HepG2 (cell line): Measurements from ENCODE around the gene ACTR3. TPM values are rescaled to one million over a fixed set of nuclear protein-coding genes. Genes with fewer than 3 reads are reported as not detected.

Source experiments
- ARID5B ChIP-seq: IDR thresholded peaks from 2 replicates; pipeline ENCODE4 v1.4.0; 2020; ENCODE audit warnings: mild to moderate bottlenecking, missing genetic modification reagents
- ATF1 ChIP-seq: IDR thresholded peaks from 2 replicates; pipeline ENCODE4 v1.6.1; 2016; ENCODE audit warnings: mild to moderate bottlenecking, control low read depth
- GATAD1 ChIP-seq: IDR thresholded peaks from 2 replicates; pipeline ENCODE4 v1.6.1; 2016; ENCODE audit warnings: missing genetic modification reagents, missing compliant biosample characterization
- IRX3 ChIP-seq: sonication (generic); formaldehyde crosslinking; IDR thresholded peaks from 2 replicates; pipeline ENCODE4 v1.8.1; 2023; ENCODE audit warnings: mild to moderate bottlenecking, low read depth, missing genetic modification reagents, borderline replicate concordance
- KDM3A ChIP-seq: IDR thresholded peaks from 2 replicates; pipeline ENCODE4 v1.6.1; 2018; ENCODE audit warnings: low read depth, missing compliant biosample characterization
- MATR3 ChIP-seq: sonication (generic); formaldehyde crosslinking; IDR thresholded peaks from 2 replicates; pipeline ENCODE4 v1.4.0; 2020; ENCODE audit warnings: missing genetic modification reagents
- MTA1 ChIP-seq: sonication (generic); formaldehyde crosslinking; IDR thresholded peaks from 2 replicates; pipeline ENCODE4 v1.4.0; 2020; ENCODE audit warnings: missing genetic modification reagents, mild to moderate bottlenecking, borderline replicate concordance
- PLSCR1 ChIP-seq: sonication (generic); formaldehyde crosslinking; IDR thresholded peaks from 2 replicates; pipeline ENCODE4 v1.5.0; 2020; ENCODE audit warnings: missing genetic modification reagents, mild to moderate bottlenecking, borderline replicate concordance
- REXO4 ChIP-seq: sonication (generic); formaldehyde crosslinking; IDR thresholded peaks from 2 replicates; pipeline ENCODE4 v1.8.0; 2022; ENCODE audit warnings: missing genetic modification reagents, mild to moderate bottlenecking, borderline replicate concordance
- SSRP1 ChIP-seq: IDR thresholded peaks from 2 replicates; pipeline ENCODE4 v1.6.1; 2016; ENCODE audit warnings: control low read depth
- XRCC5 ChIP-seq: fragments of 200-400 bp; formaldehyde crosslinking; optimal IDR thresholded peaks from 2 replicates; pipeline ENCODE3; 2017; ENCODE audit warnings: mild to moderate bottlenecking, low read length
- ZBTB21 ChIP-seq: sonication (generic); formaldehyde crosslinking; IDR thresholded peaks from 2 replicates; pipeline ENCODE4 v1.4.0; 2020; ENCODE audit warnings: missing genetic modification reagents
- ZEB1 ChIP-seq: IDR thresholded peaks from 2 replicates; pipeline ENCODE4 v1.6.1; 2012; ENCODE audit warnings: mild to moderate bottlenecking, low read depth, inconsistent platforms; ENCODE audit not compliant: insufficient replicate concordance
- ZNF253 ChIP-seq: sonication (generic); formaldehyde crosslinking; IDR thresholded peaks from 2 replicates; pipeline ENCODE4 v1.8.0; 2022; ENCODE audit warnings: mild to moderate bottlenecking, missing genetic modification reagents, borderline replicate concordance
- ZNF460 ChIP-seq: sonication (generic); formaldehyde crosslinking; IDR thresholded peaks from 2 replicates; pipeline ENCODE4 v1.5.1; 2020; ENCODE audit warnings: missing genetic modification reagents, mild to moderate bottlenecking, borderline replicate concordance
- ZNF546 ChIP-seq: sonication (generic); formaldehyde crosslinking; conservative IDR thresholded peaks from 2 replicates; pipeline ENCODE4 v1.8.1; 2023; ENCODE audit warnings: mild to moderate bottlenecking, missing genetic modification reagents
- ZNF558 ChIP-seq: sonication (generic); formaldehyde crosslinking; IDR thresholded peaks from 2 replicates; pipeline ENCODE4 v1.9.0; 2022; ENCODE audit warnings: mild to moderate bottlenecking, missing genetic modification reagents, borderline replicate concordance
- ZNF777 ChIP-seq: sonication (generic); formaldehyde crosslinking; IDR thresholded peaks from 2 replicates; pipeline ENCODE4 v1.4.0; 2020; ENCODE audit warnings: missing genetic modification reagents
- ZNF780A ChIP-seq: sonication (generic); formaldehyde crosslinking; IDR thresholded peaks from 2 replicates; pipeline ENCODE4 v1.8.0; 2022; ENCODE audit warnings: mild to moderate bottlenecking, missing genetic modification reagents, moderate library complexity
- polyA plus RNA-seq, 8 experiments: library from polyadenylated mRNA; depleted of rRNA in 3 of 8; stranded (reverse) in 7 of 8; unstranded in 1 of 8; fragments of >200 nt; fragmentation: Illumina TruSeq in 4 of 8; extraction: Trizol in 4 of 8; gene quantifications; 2 replicates each; pipeline versions ENCODE4 v1.2.1 to v1.2.3, GENCODE V29; 2011 to 2016; ENCODE audit warnings: low read depth in 4 of 8, missing spikeins in 1 of 8, mixed read lengths in 1 of 8; ENCODE audit not compliant: insufficient read depth in 1 of 8
- total RNA-seq, 5 experiments: library from RNA; depleted of rRNA; stranded (reverse); fragments of >200 nt; fragmentation: Illumina TruSeq; extraction: Trizol; gene quantifications; 2 replicates each; pipeline ENCODE4 v1.2.3, GENCODE V29; 2016; ENCODE audit warnings: low read depth in 1 of 5
- TF ChIP-seq, protein P1 (sequence below): sonication (generic); formaldehyde crosslinking; IDR thresholded peaks from 2 replicates; pipeline ENCODE4; 2020; ENCODE audit warnings: missing genetic modification reagents, mild to moderate bottlenecking, borderline replicate concordance
- TF ChIP-seq, protein P2 (sequence below): sonication (generic); formaldehyde crosslinking; IDR thresholded peaks from 2 replicates; pipeline ENCODE4 v1.5.1; 2020; ENCODE audit warnings: missing genetic modification reagents, mild to moderate bottlenecking, borderline replicate concordance

The ACTR3 gene
- total and polyA plus RNA-seq, 2 of the 13 experiments (the other 11 are each of a cell fraction or from before 2014, with no cell fraction given), result 123 to 225 TPM

DNA sequence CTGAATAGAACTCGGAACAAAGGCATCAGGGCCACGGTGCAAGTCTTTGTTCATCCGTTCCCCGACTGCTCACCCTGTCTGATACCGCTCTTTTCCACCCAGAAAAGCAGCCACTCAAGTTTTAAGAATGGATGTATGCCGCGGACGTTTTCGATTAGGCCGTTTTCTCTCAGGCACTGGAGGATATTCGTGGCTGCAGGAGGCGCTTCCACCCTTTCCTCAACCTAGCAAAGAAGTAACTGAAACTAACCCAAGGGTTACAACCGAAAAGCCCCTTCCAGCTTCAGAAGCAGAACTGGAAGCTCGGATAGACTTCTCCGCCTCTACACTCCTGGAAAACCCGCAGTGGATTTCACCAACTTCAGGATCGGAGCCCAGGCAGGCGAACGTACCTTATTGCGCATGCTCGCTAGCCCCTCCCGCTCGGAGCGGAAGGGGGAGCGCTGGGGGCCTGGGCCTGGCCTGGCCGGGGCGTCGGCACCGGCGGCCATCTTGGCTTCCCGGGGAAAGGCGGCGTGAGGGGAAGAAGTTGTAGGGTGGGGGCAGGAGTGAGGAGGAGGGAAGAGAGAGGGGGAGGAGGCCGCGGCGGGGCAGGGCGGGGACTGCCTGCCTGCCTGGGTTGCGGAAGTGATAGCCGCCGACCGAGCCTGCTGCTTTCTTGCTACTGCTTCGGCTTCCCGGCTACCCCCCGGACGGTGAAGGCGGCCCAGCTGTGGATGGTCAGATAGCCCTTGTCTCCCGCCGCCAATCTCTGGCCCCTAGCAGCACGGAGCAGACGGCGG lies at the start of gene ACTR3 (continued):
- TF ChIP-seq ZEB1, result peak; percentile 67
- 0 out of 2 replicates have a peak, but pooled peaks have one; percentile 55 for TF ChIP-seq ZNF253 (CRISPR knock-in tag)
- TF ChIP-seq ZNF546 (CRISPR knock-in tag), result no peak; the same call in 1 of the 2 replicates
- no peak; the same call in 1 of the 2 replicates for TF ChIP-seq REXO4 (CRISPR knock-in tag)
- peak; percentile 93 for TF ChIP-seq KDM3A
- TF ChIP-seq ZNF780A, result peak; percentile 90; the same call in 1 of the 2 replicates
- TF ChIP-seq, protein P1, sequence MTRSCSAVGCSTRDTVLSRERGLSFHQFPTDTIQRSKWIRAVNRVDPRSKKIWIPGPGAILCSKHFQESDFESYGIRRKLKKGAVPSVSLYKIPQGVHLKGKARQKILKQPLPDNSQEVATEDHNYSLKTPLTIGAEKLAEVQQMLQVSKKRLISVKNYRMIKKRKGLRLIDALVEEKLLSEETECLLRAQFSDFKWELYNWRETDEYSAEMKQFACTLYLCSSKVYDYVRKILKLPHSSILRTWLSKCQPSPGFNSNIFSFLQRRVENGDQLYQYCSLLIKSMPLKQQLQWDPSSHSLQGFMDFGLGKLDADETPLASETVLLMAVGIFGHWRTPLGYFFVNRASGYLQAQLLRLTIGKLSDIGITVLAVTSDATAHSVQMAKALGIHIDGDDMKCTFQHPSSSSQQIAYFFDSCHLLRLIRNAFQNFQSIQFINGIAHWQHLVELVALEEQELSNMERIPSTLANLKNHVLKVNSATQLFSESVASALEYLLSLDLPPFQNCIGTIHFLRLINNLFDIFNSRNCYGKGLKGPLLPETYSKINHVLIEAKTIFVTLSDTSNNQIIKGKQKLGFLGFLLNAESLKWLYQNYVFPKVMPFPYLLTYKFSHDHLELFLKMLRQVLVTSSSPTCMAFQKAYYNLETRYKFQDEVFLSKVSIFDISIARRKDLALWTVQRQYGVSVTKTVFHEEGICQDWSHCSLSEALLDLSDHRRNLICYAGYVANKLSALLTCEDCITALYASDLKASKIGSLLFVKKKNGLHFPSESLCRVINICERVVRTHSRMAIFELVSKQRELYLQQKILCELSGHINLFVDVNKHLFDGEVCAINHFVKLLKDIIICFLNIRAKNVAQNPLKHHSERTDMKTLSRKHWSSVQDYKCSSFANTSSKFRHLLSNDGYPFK (CRISPR knock-in tag), result peak; percentile 97
- peak; percentile 81; the same call in 1 of the 2 replicates for TF ChIP-seq ARID5B (CRISPR knock-in tag)
- TF ChIP-seq IRX3 (CRISPR knock-in tag), result peak; percentile 83; the same call in 1 of the 2 replicates
- peak; percentile 67 for TF ChIP-seq ATF1 (CRISPR knock-in tag)
- TF ChIP-seq ZNF460 (CRISPR knock-in tag), result peak; percentile 51; the same call in 1 of the 2 replicates
- peak; percentile 68; the same call in 1 of the 2 replicates for TF ChIP-seq ZNF558 (CRISPR knock-in tag)
- TF ChIP-seq MATR3, result no peak
- TF ChIP-seq PLSCR1 (CRISPR knock-in tag), result no peak; the same call in 1 of the 2 replicates
- 0 out of 2 replicates have a peak, but pooled peaks have one; percentile 21 for TF ChIP-seq ZBTB21
- TF ChIP-seq, protein P2, sequence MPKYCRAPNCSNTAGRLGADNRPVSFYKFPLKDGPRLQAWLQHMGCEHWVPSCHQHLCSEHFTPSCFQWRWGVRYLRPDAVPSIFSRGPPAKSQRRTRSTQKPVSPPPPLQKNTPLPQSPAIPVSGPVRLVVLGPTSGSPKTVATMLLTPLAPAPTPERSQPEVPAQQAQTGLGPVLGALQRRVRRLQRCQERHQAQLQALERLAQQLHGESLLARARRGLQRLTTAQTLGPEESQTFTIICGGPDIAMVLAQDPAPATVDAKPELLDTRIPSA (CRISPR knock-in tag), result no peak; the same call in 1 of the 2 replicates
- peak; percentile 81 for TF ChIP-seq GATAD1 (CRISPR knock-in tag)
- TF ChIP-seq XRCC5, result peak; percentile 100
- 0 out of 2 replicates have a peak, but pooled peaks have one; percentile 21 for TF ChIP-seq SSRP1 (CRISPR knock-in tag)
- TF ChIP-seq ZNF777 (CRISPR knock-in tag), result no peak
- peak; percentile 28; the same call in 1 of the 2 replicates for TF ChIP-seq MTA1 (CRISPR knock-in tag)
